HEK293 (cell line): ENCODE measurements around the gene FAM174A.

Source experiments
- CTCF ChIA-PET: fragments of 350-600 bp; formaldehyde crosslinking; extraction: SDS; loops from one replicate; lab custom pipeline; 2021; ENCODE audit warnings: antibody characterized with exemption; lab: Yijun Ruan, JAX
- POLR2A ChIA-PET: fragments of 300-600 bp; formaldehyde crosslinking; extraction: SDS; loops from one replicate; lab custom pipeline; 2020; ENCODE audit warnings: antibody characterized with exemption, inconsistent platforms; lab: Yijun Ruan, JAX
- H3K27ac ChIP-seq: fragments of 200-500 bp; sonication (Bioruptor generic); 2 replicates; pipeline ENCODE4 v1.5.1; 2014; ENCODE audit warnings: low read depth, low read length, control low read depth, inconsistent platforms; ENCODE audit errors: extremely low read depth
- H3K36me3 ChIP-seq, 2 experiments: fragments of 200-500 bp in 1 of 2; sonication (Bioruptor generic) in 1 of 2; 1 replicate in 1 of 2; 2 replicates in 1 of 2; pipeline ENCODE4 v1.5.1; 2014 to 2017; ENCODE audit warnings: inconsistent platforms in 2 of 2, low read length in 2 of 2; ENCODE audit not compliant: control insufficient read depth in 2 of 2, insufficient read depth in 1 of 2
- H3K4me1 ChIP-seq: fragments of 200-500 bp; sonication (Bioruptor generic); 2 replicates; pipeline ENCODE4 v1.5.1; 2014; ENCODE audit warnings: mild to moderate bottlenecking, low read length, inconsistent platforms; ENCODE audit not compliant: control insufficient read depth, insufficient read depth
- H3K4me3 ChIP-seq: 2 replicates; pipeline ENCODE4 v1.5.1; 2011; ENCODE audit warnings: low read depth, mild to moderate bottlenecking, control low read depth, low read length, moderate library complexity
- H3K9me3 ChIP-seq: fragments of 200-500 bp; sonication (Bioruptor generic); 2 replicates; pipeline ENCODE4 v1.5.1; 2014; ENCODE audit warnings: low read depth, low read length, inconsistent platforms; ENCODE audit not compliant: control insufficient read depth, insufficient read depth
- FEZF1 ChIP-seq: fragments of 450-650 bp; formaldehyde crosslinking; IDR thresholded peaks from 2 replicates; pipeline ENCODE4 v1.5.1; 2016; ENCODE audit warnings: missing biosample characterization, missing genetic modification characterization
- KLF16 ChIP-seq: fragments of 450-650 bp; formaldehyde crosslinking; IDR thresholded peaks from 2 replicates; pipeline ENCODE4 v1.5.1; 2017; ENCODE audit warnings: missing biosample characterization, missing genetic modification characterization
- RBAK ChIP-seq: fragments of 450-650 bp; formaldehyde crosslinking; IDR thresholded peaks from 2 replicates; pipeline ENCODE4 v1.5.1; 2016; ENCODE audit warnings: missing biosample characterization, missing genetic modification characterization
- TSHZ1 ChIP-seq: fragments of 450-650 bp; formaldehyde crosslinking; IDR thresholded peaks from 2 replicates; pipeline ENCODE4 v1.5.1; 2016; ENCODE audit warnings: missing biosample characterization, missing genetic modification characterization, borderline replicate concordance
- ZBTB1 ChIP-seq: fragments of 450-650 bp; formaldehyde crosslinking; IDR thresholded peaks from 2 replicates; pipeline ENCODE4 v1.5.1; 2016; ENCODE audit warnings: missing biosample characterization, missing genetic modification characterization
- ZBTB26 ChIP-seq: fragments of 450-650 bp; formaldehyde crosslinking; optimal IDR thresholded peaks from 2 replicates; pipeline ENCODE3; 2016; ENCODE audit warnings: missing biosample characterization, mild to moderate bottlenecking, missing genetic modification characterization
- ZBTB44 ChIP-seq: fragments of 450-650 bp; IDR thresholded peaks from 2 replicates; pipeline ENCODE4 v1.5.1; 2018; ENCODE audit warnings: missing biosample characterization, mild to moderate bottlenecking, missing genetic modification characterization
- ZBTB48 ChIP-seq: fragments of 450-650 bp; formaldehyde crosslinking; IDR thresholded peaks from 2 replicates; pipeline ENCODE4 v1.5.1; 2016; ENCODE audit warnings: missing biosample characterization, missing genetic modification characterization
- ZBTB7A ChIP-seq: fragments of 450-650 bp; formaldehyde crosslinking; IDR thresholded peaks from 2 replicates; pipeline ENCODE4 v1.5.1; 2016; ENCODE audit warnings: low read depth, missing biosample characterization, missing genetic modification characterization
- ZFP37 ChIP-seq: fragments of 450-650 bp; formaldehyde crosslinking; IDR thresholded peaks from 2 replicates; pipeline ENCODE4 v1.5.1; 2016; ENCODE audit warnings: missing biosample characterization, missing genetic modification characterization
- ZIC2 ChIP-seq: fragments of 450-650 bp; formaldehyde crosslinking; IDR thresholded peaks from 2 replicates; pipeline ENCODE4 v1.5.1; 2016; ENCODE audit warnings: missing biosample characterization, missing genetic modification characterization
- ZNF10 ChIP-seq: fragments of 450-650 bp; formaldehyde crosslinking; IDR thresholded peaks from 2 replicates; pipeline ENCODE4 v1.5.1; 2017; ENCODE audit warnings: missing biosample characterization, missing genetic modification characterization
- ZNF26 ChIP-seq: fragments of 450-650 bp; formaldehyde crosslinking; IDR thresholded peaks from 2 replicates; pipeline ENCODE4 v1.5.1; 2016; ENCODE audit warnings: missing biosample characterization, missing genetic modification characterization
- ZNF341 ChIP-seq: fragments of 450-650 bp; formaldehyde crosslinking; IDR thresholded peaks from 2 replicates; pipeline ENCODE4; 2016; ENCODE audit warnings: low read depth, missing biosample characterization, missing genetic modification characterization
- ZNF580 ChIP-seq: fragments of 450-650 bp; formaldehyde crosslinking; IDR thresholded peaks from 2 replicates; pipeline ENCODE4 v1.5.1; 2016; ENCODE audit warnings: missing biosample characterization, missing genetic modification characterization
- ZNF624 ChIP-seq: fragments of 450-650 bp; formaldehyde crosslinking; IDR thresholded peaks from 2 replicates; pipeline ENCODE4 v1.5.1; 2017; ENCODE audit warnings: missing biosample characterization, missing genetic modification characterization
- ZSCAN16 ChIP-seq: fragments of 450-650 bp; formaldehyde crosslinking; IDR thresholded peaks from 2 replicates; pipeline ENCODE4 v1.5.1; 2016; ENCODE audit warnings: missing biosample characterization, missing genetic modification characterization
- ZSCAN23 ChIP-seq: fragments of 450-650 bp; formaldehyde crosslinking; IDR thresholded peaks from 2 replicates; pipeline ENCODE4 v1.5.1; 2016; ENCODE audit warnings: missing biosample characterization, missing genetic modification characterization

FAM174A gene

GRCh38 chr5:100595152-100595811 is 60.1 kb downstream of the FAM174A start:
- H3K27ac ChIP-seq, result no peak overlapping the region
- POLR2A ChIA-PET, result no interaction called here

GRCh38 chr5:100595812-100596173 is 60.6 kb downstream of the FAM174A start:
- Histone ChIP-seq H3K27ac (no peak overlapping the region), H3K36me3 (no peaks in the 10 kb centered on the region), H3K4me1 (no peaks in the 10 kb centered on the region), H3K4me3 (no peak overlapping the region), H3K9me3 (no peaks in the 10 kb centered on the region)
- TF ChIP-seq KLF16 (tag by site-specific recombination) (no peak), ZBTB7A (tag by site-specific recombination) (no peak), ZBTB44 (no peak), TSHZ1 (tag by site-specific recombination) (no peak), RBAK (tag by site-specific recombination) (no peak), ZNF26 (tag by site-specific recombination) (no peak), FEZF1 (tag by site-specific recombination) (no peak), ZNF624 (tag by site-specific recombination) (no peak), ZSCAN16 (tag by site-specific recombination) (no peak), ZBTB26 (no peak), ZNF341 (no peak), ZIC2 (tag by site-specific recombination) (no peak), ZNF580 (no peak)
- ChIA-PET POLR2A (no interaction called here), CTCF (interaction anchor here (1.1 kb wide), 1 partner anchor 19 kb away, joined by 3 read pairs; no protein-coding TSS in a partner anchor)

More at GRCh38 chr5:100595152-100595811, 60.1 kb downstream of the FAM174A start:
- Histone ChIP-seq H3K4me3 (no peak overlapping the region), H3K9me3 (no peaks in the 10 kb centered on the region), H3K4me1 (no peaks in the 10 kb centered on the region), H3K36me3 (no peaks in the 10 kb centered on the region)
- CTCF ChIA-PET, result interaction anchor here (0.7 to 1.1 kb wide), 2 partner anchors 19 to 1013 kb away, joined by 3 to 5 read pairs; no protein-coding TSS in a partner anchor
- TF ChIP-seq ZSCAN23 (tag by site-specific recombination) (no peak), ZBTB1 (tag by site-specific recombination) (no peak), ZNF10 (tag by site-specific recombination) (no peak), ZFP37 (no peak), ZBTB48 (tag by site-specific recombination) (no peak)
